ENCODE measurements around the gene NFIB. TPM values are rescaled to one million over a fixed set of nuclear protein-coding genes. Genes with fewer than 3 reads are reported as not detected.

NFIB gene
- total and polyA plus RNA-seq, 2 of the 13 experiments (the other 11 are each of a cell fraction or from before 2014, with no cell fraction given): 0.98 to 4.6 TPM

GRCh38 chr9:14361074-14361473, 47.1 kb upstream of the NFIB start:
- DNase-seq (ENCODE audit: low spot score) (no peak), ATAC-seq (no peak), FAIRE-seq (no peak)
- no peak for TF ChIP-seq ZBTB38 (CRISPR knock-in tag; IDR thresholded peaks at IDR 0.05)
- Histone ChIP-seq H3K9ac (ENCODE audit: insufficient read depth, low read depth, low read length) (no peak overlapping the region), H3K4me1 (ENCODE audit: insufficient read depth, low read length) (no peaks in the 10 kb centered on the region), H3K4me2 (ENCODE audit: low read depth, low read length) (no peak overlapping the region), H3K4me3 (replicated peaks in 1 of 3; ENCODE audit: insufficient read depth in 1 of 3, low read depth in 2 of 3, low read length in 3 of 3) (no peak overlapping the region), H3K36me3 (replicated peaks in 1 of 2; ENCODE audit: control insufficient read depth in 1 of 2, insufficient read depth in 2 of 2, low read length in 2 of 2) (no peaks in the 10 kb centered on the region), H3K27me3 (ENCODE audit: control insufficient read depth in 1 of 2, insufficient read depth in 2 of 2, low read length in 2 of 2) (no peaks in the 10 kb centered on the region), H3K9me3 (ENCODE audit: low read length) (no peaks in the 10 kb centered on the region), H3K79me2 (ENCODE audit: insufficient read depth, low read length) (no peaks in the 10 kb centered on the region), H4K20me1 (ENCODE audit: insufficient read depth, low read length) (no peaks in the 10 kb centered on the region), H2AFZ (ENCODE audit: low read length) (no peak overlapping the region), H3K27ac (ENCODE audit: extremely low read length, insufficient read depth, low read length) (no peak overlapping the region)
- in situ Hi-C loops (cut with HindIII; ENCODE audit: extremely low pct_ligation_motif_present, low pct_unique_long_range_greater_than_20kb): loop anchor here (25.0 kb wide), 3 partner anchors 549 to 1324 kb away; no protein-coding TSS in a partner anchor
- intact Hi-C loops (cut with micrococcal nuclease; ENCODE audit: unreplicated experiment): no loop called here
- CTCF ChIA-PET (ENCODE audit: low intra/inter-chr PET ratio, low total read pairs): no interaction called here
- POLR2A ChIA-PET: no interaction called here
- no TSS peak for BruUV-seq (replicated peaks)

- no peak for ATAC-seq
- no TSS peak for BruUV-seq (replicated peaks)
- intact Hi-C loops (cut with micrococcal nuclease; ENCODE audit: unreplicated experiment): no loop called here
- Histone ChIP-seq H3K4me1 (ENCODE audit: insufficient read depth, low read length) (no peaks in the 10 kb centered on the region), H3K4me3 (replicated peaks in 1 of 3; ENCODE audit: insufficient read depth in 1 of 3, low read depth in 2 of 3, low read length in 3 of 3) (no peak overlapping the region), H3K79me2 (ENCODE audit: insufficient read depth, low read length) (no peaks in the 10 kb centered on the region), H4K20me1 (ENCODE audit: insufficient read depth, low read length) (no peaks in the 10 kb centered on the region), H3K9me3 (ENCODE audit: low read length) (no peaks in the 10 kb centered on the region), H3K27ac (ENCODE audit: extremely low read length, insufficient read depth, low read length) (no peak overlapping the region), H3K27me3 (ENCODE audit: control insufficient read depth in 1 of 2, insufficient read depth in 2 of 2, low read length in 2 of 2) (peaks cover 0 to 9% of the 10 kb centered on the region in 2 experiments; a peak in 2 of 5 replicates), H2AFZ (ENCODE audit: low read length) (no peak overlapping the region), H3K9ac (ENCODE audit: insufficient read depth, low read depth, low read length) (no peak overlapping the region), H3K4me2 (ENCODE audit: low read depth, low read length) (no peak overlapping the region), H3K36me3 (replicated peaks in 1 of 2; ENCODE audit: control insufficient read depth in 1 of 2, insufficient read depth in 2 of 2, low read length in 2 of 2) (no peaks in the 10 kb centered on the region)
- POLR2A ChIA-PET: no interaction called here
- no peak for DNase-seq (ENCODE audit: low spot score)
- CTCF ChIA-PET (ENCODE audit: low intra/inter-chr PET ratio, low total read pairs): no interaction called here
- in situ Hi-C loops (cut with HindIII; ENCODE audit: extremely low pct_ligation_motif_present, low pct_unique_long_range_greater_than_20kb): loop anchor here (25.0 kb wide), 3 partner anchors 546 to 1321 kb away; no protein-coding TSS in a partner anchor
- WGBS (ENCODE audit: low lambda C conversion rate): 0% methylated on average over 2 of the region's 2 CpGs
- no peak for FAIRE-seq
- TF ChIP-seq SOX13 (IDR thresholded peaks at IDR 0.05): no peak
- no peak for TF ChIP-seq SOX13 (CRISPR knock-in tag; conservative IDR thresholded peaks at IDR 0.05 in 1 of 2, IDR thresholded peaks at IDR 0.05 in 1 of 2)
- TF ChIP-seq ZNF441 (CRISPR knock-in tag; IDR thresholded peaks at IDR 0.05; ENCODE audit: borderline replicate concordance): no peak
- no peak for TF ChIP-seq CREM (IDR thresholded peaks at IDR 0.05)
- no peak for TF ChIP-seq CREM (CRISPR knock-in tag; IDR thresholded peaks at IDR 0.05)
- TF ChIP-seq NFYB (CRISPR knock-in tag; IDR thresholded peaks at IDR 0.05): no peak
- TF ChIP-seq ZSCAN29 (CRISPR knock-in tag; conservative IDR thresholded peaks at IDR 0.05): no peak
- TF ChIP-seq ZNF790 (CRISPR knock-in tag; IDR thresholded peaks at IDR 0.05; ENCODE audit: borderline replicate concordance): no peak
- TF ChIP-seq ZNF761 (CRISPR knock-in tag; conservative IDR thresholded peaks at IDR 0.05): no peak
- TF ChIP-seq ZFP37 (CRISPR knock-in tag; IDR thresholded peaks at IDR 0.05; ENCODE audit: borderline replicate concordance): no peak
- TF ChIP-seq ZNF891 (CRISPR knock-in tag; IDR thresholded peaks at IDR 0.05): no peak
- TF ChIP-seq ZFY (CRISPR knock-in tag; IDR thresholded peaks at IDR 0.05): no peak
- TF ChIP-seq LBX2 (CRISPR knock-in tag; IDR thresholded peaks at IDR 0.05; ENCODE audit: borderline replicate concordance): no peak
- TF ChIP-seq ZNF549 (CRISPR knock-in tag; IDR thresholded peaks at IDR 0.05): no peak
- TF ChIP-seq ZBTB21 (CRISPR knock-in tag; IDR thresholded peaks at IDR 0.05): no peak
- TF ChIP-seq BORCS8-MEF2B (CRISPR knock-in tag; IDR thresholded peaks at IDR 0.05): no peak
- TF ChIP-seq ZNF556 (CRISPR knock-in tag; IDR thresholded peaks at IDR 0.05; ENCODE audit: borderline replicate concordance): no peak
- no peak for TF ChIP-seq ZNF83 (CRISPR knock-in tag; IDR thresholded peaks at IDR 0.05; ENCODE audit: borderline replicate concordance)
- no peak for TF ChIP-seq ZFP82 (CRISPR knock-in tag; IDR thresholded peaks at IDR 0.05; ENCODE audit: borderline replicate concordance)
These were observed 44.6 kb upstream of the NFIB start for GRCh38 chr9:14358523-14358922.

Data from HepG2 (cell line).